DND-41 (cell line): ENCODE data around the gene MED8.

Source experiments
- ATAC-seq: fragments of 200-7000 bp; cut with Tn5 transposase; 3 replicates; pipeline ENCODE4 v1.9.1; 2021; ENCODE audit warnings: low read depth; ENCODE audit not compliant: insufficient read depth
- DNase-seq: peaks from one replicate; pipeline ENCODE4 v3.0.0-alpha.2; 2020
- H2AFZ ChIP-seq: 2 replicates; pipeline ENCODE4 v1.6.0; 2012; ENCODE audit warnings: low read depth, low read length
- H3K27ac ChIP-seq: 2 replicates; pipeline ENCODE4 v1.5.1; 2012; ENCODE audit warnings: low read length, inconsistent platforms
- H3K27me3 ChIP-seq: fragments of 200-600 bp; sonication (generic); 2 replicates; pipeline ENCODE4 v1.6.0; 2012; ENCODE audit warnings: low read length, mild to moderate bottlenecking, inconsistent platforms; ENCODE audit not compliant: insufficient read depth, poor library complexity
- H3K36me3 ChIP-seq: 2 replicates; pipeline ENCODE4 v1.5.1; 2012; ENCODE audit warnings: low read length, inconsistent platforms; ENCODE audit not compliant: insufficient read depth
- H3K4me1 ChIP-seq: 2 replicates; pipeline ENCODE4 v1.5.1; 2012; ENCODE audit warnings: mild to moderate bottlenecking, low read length; ENCODE audit not compliant: insufficient read depth
- H3K4me2 ChIP-seq: 2 replicates; pipeline ENCODE4 v1.6.0; 2012; ENCODE audit warnings: mild to moderate bottlenecking, moderate library complexity, low read length, inconsistent platforms; ENCODE audit not compliant: insufficient read depth
- H3K4me3 ChIP-seq, 2 experiments: fragments of 200-600 bp in 1 of 2; shearing (Covaris generic) in 1 of 2; 2 replicates each; pipeline ENCODE4 v1.5.1; 2012 to 2016; ENCODE audit warnings: inconsistent platforms in 2 of 2, low read length in 2 of 2, mild to moderate bottlenecking in 2 of 2, low read depth in 1 of 2, moderate library complexity in 1 of 2
- H3K79me2 ChIP-seq: 2 replicates; pipeline ENCODE4 v1.6.0; 2012; ENCODE audit warnings: low read length, inconsistent platforms; ENCODE audit not compliant: insufficient read depth
- H3K9ac ChIP-seq: 2 replicates; pipeline ENCODE4 v1.6.0; 2012; ENCODE audit warnings: low read depth, mild to moderate bottlenecking, inconsistent platforms, low read length, moderate library complexity
- H3K9me3 ChIP-seq: 2 replicates; pipeline ENCODE4 v1.5.1; 2012; ENCODE audit warnings: low read length, moderate library complexity, mild to moderate bottlenecking, inconsistent platforms; ENCODE audit not compliant: insufficient read depth, severe bottlenecking
- H4K20me1 ChIP-seq: 2 replicates; pipeline ENCODE4 v1.6.0; 2012; ENCODE audit warnings: low read length; ENCODE audit not compliant: insufficient read depth
- CTCF ChIP-seq: IDR thresholded peaks from 2 replicates; pipeline ENCODE4 v1.5.1; 2012; ENCODE audit warnings: borderline replicate concordance, low read length, moderate library complexity, mild to moderate bottlenecking; ENCODE audit not compliant: poor library complexity, severe bottlenecking; ENCODE audit errors: extremely low read depth
- EZH2 ChIP-seq: IDR thresholded peaks from 3 replicates; pipeline ENCODE4 v1.6.1; 2012; ENCODE audit warnings: borderline replicate concordance, low read depth, mild to moderate bottlenecking, moderate library complexity, low read length, inconsistent platforms; ENCODE audit not compliant: severe bottlenecking

The MED8 gene

GRCh38 chr1:43432171-43432860 is 42.7 kb upstream of the MED8 start:
- H3K27me3 ChIP-seq, result no peaks in the 10 kb centered on the region
- no peaks in the 10 kb centered on the region for H3K9me3 ChIP-seq
- ATAC-seq (no peak), DNase-seq (no peak)
- H3K4me1 ChIP-seq, result no peaks in the 10 kb centered on the region
- peaks cover 96% of the 10 kb centered on the region for H3K36me3 ChIP-seq
- no peak overlapping the region for H3K4me3 ChIP-seq
- H3K4me2 ChIP-seq, result no peak overlapping the region
- peaks cover 4% of the 10 kb centered on the region; the same call in 1 of the 2 replicates for H4K20me1 ChIP-seq
- H3K79me2 ChIP-seq, result no peaks in the 10 kb centered on the region
- no peak overlapping the region for H3K9ac ChIP-seq
- no peak overlapping the region for H2AFZ ChIP-seq
- TF ChIP-seq CTCF, result no peak
- no peak for TF ChIP-seq EZH2
- H3K27ac ChIP-seq, result no peak overlapping the region

GRCh38 chr1:43431676-43432075 is 42.1 kb upstream of the MED8 start:
- Histone ChIP-seq H3K27me3 (no peaks in the 10 kb centered on the region), H3K79me2 (no peaks in the 10 kb centered on the region), H3K4me2 (no peak overlapping the region), H3K9ac (no peak overlapping the region), H4K20me1 (peaks cover 4% of the 10 kb centered on the region; the same call in 1 of the 2 replicates), H3K27ac (no peak overlapping the region), H3K4me1 (no peaks in the 10 kb centered on the region), H3K9me3 (no peaks in the 10 kb centered on the region), H3K36me3 (peaks cover 96% of the 10 kb centered on the region), H2AFZ (no peak overlapping the region), H3K4me3 (no peak overlapping the region)
- TF ChIP-seq CTCF (no peak), EZH2 (no peak)
- no peak for DNase-seq
- no peak for ATAC-seq

DNA sequence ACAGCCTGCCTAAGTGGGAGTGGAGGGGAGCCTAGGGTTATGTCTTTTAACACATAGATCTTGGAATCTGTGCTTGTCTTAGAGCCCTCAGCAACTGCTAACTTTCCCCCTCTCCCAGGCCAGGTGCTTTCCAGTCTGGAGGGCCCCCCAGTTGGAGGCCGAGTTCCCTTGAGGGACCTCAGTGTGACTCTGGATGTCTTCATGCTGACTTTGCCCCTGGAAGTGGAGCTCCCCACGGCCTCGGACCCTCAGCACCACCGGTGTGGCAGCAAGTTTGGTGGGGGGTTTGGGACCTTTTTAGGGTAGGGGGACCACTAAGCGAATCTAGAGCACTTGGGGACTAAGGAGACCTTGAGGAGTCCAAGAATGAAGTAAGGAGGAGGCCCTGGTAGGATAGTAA is 41.2 kb upstream of the MED8 start:
- no peak for TF ChIP-seq CTCF
- TF ChIP-seq EZH2, result no peak
- no peak for DNase-seq
- H4K20me1 ChIP-seq, result peaks cover 4% of the 10 kb centered on the region; the same call in 1 of the 2 replicates
- no peak overlapping the region for H2AFZ ChIP-seq
- H3K79me2 ChIP-seq, result no peaks in the 10 kb centered on the region
- H3K9me3 ChIP-seq, result no peaks in the 10 kb centered on the region
- no peak overlapping the region for H3K27ac ChIP-seq
- H3K4me2 ChIP-seq, result no peak overlapping the region
- peaks cover 97% of the 10 kb centered on the region for H3K36me3 ChIP-seq
- no peak overlapping the region for H3K4me3 ChIP-seq
- H3K9ac ChIP-seq, result no peak overlapping the region
- no peaks in the 10 kb centered on the region for H3K27me3 ChIP-seq
- H3K4me1 ChIP-seq, result no peaks in the 10 kb centered on the region
- no peak for ATAC-seq
